Activated T-helper 9 cell treated with anti-CD3 and anti-CD28 coated beads, Interleukin-2, amount 50 U/mL, for 16 hours (primary cell): ENCODE data around the gene GZMA.
A peak's percentile ranks its signal among the peaks of the same experiment; 100 is the strongest.
"Not testable (repeated sequence)": the region's sequence is repeated elsewhere in the genome, so short reads cannot be mapped to it uniquely, and the experiment has no call there.

Experiments used
- DNase-seq: peaks from one replicate; pipeline ENCODE4 v3.0.0-alpha.2; 2020; ENCODE audit warnings: low read depth

Gene GZMA

DNA sequence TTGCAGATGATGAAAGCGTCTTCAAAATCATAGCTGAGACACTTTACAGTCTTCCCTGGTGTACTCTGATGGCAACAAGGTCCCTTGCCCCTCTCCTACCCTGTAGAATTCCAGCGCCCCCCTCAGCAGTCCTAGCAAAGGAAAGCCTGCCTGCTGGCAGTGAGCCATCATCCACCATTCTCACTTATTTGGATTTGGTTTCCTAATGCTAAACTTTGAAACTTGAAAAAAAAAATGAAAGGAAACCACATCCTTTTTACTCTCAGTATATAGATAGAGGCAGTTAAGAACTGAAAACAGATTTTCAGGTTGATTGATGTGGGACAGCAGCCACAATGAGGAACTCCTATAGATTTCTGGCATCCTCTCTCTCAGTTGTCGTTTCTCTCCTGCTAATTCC is at the start of gene GZMA:
TSS of gene GZMA (plus strand) at position 299 of the 400 bp plus-strand sequence. CDS start at position 336, 37 bp downstream.
- peak; percentile 8 for DNase-seq

DNA sequence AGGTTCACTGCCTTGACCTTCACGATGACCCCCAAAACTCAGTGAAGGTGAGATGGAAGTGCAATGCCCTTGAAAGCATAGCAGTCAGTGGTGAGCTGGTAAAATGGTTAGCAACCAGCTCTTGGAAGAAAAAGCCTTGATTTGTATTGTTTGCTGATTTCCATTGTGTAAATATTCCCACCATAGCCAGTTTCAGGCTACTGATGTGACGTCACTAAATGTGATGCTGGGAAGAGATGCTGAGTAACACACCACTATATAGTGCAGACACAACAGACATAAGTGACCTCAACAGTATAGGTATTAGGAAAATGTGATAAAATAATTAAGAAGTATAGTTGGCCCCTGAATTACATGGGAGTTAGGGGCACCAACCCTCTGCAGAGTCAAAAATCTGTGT is 47.3 kb upstream of the GZMA start:
- no peak for DNase-seq

DNA sequence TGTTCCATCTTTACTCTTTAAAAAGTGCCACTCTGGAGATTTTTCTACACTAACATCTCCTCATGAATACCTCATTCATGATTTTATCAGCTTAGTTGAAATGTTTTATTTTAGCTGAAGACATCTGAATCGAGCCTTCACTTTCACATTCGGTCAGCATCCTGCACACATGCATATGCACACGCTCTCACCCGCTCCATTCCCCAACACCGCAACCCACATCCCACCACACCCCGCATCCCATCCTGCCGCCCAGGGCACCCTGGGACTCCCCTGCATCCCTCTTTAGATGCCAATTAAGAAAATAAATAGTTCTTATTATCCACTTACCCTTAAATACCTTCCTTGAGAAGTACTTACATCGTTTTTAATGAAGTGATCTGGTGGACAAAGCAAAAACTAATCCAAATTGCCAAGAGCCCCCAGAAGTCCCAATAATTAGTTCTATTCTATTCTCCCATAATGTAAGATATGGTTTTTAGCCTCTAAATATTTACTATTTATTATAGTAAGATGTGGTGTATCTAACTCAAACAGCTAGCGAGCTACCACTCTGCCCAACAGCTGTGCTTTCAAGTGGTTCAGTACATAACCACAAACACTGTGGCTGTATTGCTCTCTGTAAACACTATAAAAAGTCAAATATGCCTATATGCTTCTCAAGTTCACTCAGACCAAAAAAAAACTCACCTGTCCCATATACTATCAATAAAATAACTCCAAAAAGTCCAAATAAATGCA is 40.2 kb upstream of the GZMA start:
- peak; percentile 21 for DNase-seq

DNA sequence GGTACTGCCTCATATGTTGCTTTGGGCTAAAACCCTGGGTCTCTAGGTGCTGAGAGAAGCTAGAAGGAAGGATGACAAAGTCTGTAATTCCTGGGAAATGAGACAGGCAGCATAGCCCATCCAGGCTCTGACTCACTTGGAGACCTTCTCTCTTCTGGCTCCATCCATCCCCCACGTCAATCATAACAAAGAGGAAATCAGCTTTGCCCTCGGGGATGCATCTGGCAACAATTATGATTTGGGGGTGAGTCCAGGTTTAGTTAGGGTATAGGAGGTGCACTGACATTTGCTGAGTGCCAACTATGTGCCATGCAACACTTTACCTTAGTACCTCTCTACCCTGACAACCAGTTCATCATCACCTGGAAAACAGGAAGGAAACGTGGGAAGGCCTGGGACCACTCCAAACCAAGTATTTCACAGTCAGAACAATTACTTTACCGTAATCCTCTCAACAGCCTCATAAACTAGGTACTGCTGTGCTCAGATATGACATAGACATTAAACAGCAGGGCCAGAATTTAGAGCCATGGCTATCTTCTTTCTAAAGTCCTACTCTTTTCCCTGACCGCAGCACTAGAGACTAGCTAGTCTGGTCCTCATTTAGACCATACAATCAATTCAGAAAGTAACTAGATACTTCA is 39.1 kb upstream of the GZMA start:
- no peak for DNase-seq

DNA sequence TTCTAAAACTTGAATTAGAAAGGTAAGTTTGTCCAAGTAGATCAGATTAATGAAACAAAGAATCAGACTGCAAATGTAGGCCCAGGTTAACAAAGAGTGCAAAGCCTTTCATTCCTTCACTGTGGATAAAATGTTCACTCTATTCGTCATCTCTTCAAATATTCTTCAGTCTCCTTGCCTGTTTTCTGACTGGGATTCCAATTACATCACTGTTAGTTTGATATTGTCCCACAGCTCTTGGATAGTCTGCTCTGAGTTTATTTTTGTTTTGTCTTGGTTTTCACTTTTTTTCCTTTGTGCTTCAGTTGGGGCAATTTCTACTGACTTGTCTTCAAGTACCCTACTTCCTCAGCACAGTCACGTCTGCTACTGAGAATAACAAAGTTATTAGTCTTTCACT is 38.5 kb upstream of the GZMA start:
- DNase-seq: no peak

DNA sequence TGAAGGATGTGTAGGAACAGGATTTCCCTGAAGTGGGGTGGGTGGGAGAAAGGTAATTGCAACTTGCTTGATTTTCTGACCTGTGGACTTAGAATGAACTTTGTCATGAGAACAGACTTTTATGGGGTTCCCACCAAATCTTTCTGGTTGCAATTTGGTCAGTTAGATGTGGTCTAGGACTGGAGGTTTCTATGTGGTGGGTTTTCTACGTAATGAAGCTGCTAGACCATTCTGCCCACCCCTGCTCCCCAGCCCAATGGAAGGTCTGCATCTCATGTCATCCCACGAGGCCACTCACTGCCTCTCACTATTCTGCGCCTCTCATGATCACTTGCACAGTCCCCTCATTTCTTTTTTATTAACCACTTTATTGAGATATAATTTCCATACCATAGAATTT is 37.9 kb upstream of the GZMA start:
- DNase-seq: no peak

DNA sequence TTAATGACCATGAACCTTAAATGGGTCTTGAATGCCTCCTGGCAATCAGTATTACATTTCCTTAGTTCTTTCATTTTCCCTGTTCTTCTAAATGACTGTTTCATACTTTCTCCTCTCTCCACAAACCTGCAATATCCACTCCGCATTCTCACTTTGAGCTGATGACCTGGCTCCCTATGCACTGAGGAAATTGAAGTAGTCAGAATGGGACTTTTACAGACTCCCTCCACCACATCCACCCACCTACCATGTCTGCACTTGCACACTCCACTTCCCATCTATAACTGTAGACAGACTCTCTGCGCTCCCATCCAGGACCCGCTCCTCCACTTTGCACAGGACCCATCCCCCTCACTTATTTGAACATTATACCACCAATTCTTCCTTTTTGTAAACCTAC is 36.2 kb upstream of the GZMA start:
- no peak for DNase-seq

DNA sequence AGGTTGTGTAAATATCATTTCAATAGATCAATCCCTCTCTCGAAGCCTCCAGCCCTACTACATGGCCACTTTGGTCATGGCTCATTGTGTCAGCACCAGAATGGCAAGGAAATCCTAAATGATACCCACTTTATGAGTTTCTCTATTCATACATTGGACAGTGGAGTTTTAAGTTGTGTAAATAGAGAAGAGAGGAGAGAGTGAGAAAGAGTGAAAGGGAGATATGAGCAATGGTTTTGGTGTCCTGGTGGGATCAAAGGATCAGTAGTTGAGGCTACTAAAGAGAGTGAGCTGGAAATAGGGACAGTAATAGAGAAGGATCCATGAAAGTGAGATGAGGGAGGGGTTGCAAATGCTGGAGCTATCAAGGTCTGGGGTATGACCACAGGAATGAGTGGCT is 31.5 kb upstream of the GZMA start:
- DNase-seq: no peak

DNA sequence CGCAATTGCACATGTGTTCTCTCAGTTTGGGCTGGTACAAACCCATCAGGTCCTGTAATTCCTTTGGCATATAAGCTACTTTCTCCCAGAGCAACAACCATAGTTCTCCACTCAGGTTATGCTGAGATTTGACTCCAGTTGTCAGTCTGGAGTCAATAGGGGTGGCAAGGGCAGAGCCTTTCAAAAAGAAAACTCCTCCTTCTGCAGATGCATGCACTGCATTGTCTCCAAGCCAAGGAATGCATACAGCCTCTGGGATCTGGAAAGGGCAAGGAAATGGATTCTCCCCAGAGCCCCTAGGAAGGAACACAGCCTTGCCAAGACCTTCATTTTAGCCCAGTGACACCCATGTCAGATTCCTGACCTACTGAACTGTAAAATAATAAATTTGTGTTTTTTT is 31.0 kb upstream of the GZMA start:
- no peak for DNase-seq

DNA sequence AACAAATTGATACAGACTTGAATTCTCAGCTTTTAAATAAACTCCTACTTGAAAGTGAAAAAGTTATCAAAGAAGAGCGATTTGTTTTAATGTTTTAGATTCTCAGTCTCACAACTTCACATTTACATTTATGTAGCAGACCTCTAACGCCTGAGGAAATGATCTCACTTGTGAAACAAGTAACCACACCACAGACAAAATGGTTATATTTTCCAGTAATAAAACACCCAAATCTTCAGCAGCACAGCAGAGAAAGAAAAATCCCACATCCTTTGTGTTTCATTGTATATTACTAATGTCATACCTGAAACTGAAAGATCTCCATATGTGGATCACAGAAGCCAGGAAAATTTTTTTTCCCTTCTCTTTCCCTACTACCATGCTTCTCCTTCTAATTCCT is 29.8 kb upstream of the GZMA start:
- no peak for DNase-seq

DNA sequence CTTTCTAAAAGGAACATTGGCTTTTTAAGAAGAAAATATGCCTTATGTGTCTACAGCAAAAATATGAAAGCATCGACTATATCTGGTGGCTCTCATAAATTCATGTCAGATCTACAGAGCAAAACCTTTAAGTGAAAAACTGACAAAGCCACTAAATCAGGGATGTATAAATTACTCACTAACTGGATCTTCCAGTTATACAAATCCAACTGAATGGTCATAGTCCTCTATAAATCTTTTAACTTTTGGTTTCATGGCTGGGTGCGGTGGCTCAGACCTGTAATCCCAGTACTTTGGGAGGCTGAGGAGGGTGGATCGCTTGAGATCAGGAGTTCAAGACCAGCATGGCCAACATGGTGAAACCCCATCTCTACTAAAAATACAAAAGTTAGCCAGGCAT is 29.2 kb upstream of the GZMA start:
- DNase-seq: no peak

DNA sequence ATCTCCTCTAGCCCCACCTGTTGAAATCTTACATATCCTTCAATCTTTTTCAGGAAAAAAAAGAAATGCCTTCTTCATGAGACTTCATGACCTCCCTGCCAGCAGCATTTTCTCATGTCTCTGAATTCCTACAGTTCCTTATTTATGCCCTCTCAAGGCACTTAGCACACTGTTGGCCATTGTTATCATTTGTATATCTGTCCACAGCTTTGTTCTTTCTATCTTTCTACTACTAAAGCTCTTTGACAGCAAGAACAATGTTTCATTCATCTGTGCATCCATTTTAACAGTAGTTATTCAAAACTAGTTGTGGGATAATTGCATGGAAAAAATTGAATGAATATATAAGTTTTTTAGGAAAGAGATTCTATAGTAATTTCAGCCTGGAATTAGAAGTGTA is 20.9 kb upstream of the GZMA start:
- DNase-seq: no peak

DNA sequence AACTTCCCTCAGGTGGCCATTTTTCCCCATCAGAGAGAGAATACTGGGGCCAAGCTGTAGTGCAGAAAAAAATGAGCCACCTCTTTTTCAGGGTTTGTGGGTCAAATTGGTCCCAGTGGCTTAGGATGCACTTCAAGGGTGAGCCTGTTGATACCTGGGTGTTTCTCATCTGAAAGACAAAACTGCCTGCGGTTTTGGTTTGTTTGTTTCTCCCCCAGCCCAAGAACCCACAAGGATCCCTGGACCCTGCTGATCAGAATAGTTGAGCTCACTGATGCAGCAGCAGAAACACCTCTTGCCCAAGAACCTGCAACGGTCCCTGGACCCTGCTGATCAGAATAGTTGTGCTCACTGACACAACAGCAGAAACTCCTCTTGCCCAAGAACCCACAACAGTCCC is 13.1 kb upstream of the GZMA start:
- DNase-seq: not testable (repeated sequence)

DNA sequence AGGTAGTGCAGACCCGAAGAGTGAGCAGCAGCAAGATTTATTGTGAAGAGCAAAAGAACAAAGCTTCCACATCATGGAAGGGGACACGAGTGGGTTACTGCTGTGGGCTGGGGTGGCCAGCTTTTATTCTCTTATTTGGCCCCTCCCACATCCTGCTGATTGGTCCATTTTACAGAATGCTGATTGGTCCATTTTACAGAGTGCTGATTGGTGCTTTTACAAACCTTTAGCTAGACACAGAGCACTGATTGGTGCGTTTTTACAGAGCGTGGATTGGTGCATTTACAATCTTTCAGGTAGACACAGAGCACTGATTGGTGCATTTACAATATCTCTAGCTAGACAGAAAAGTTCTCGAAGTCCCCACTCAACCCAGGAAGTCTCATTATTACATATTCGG is 11.4 kb upstream of the GZMA start:
- not testable (repeated sequence) for DNase-seq

DNA sequence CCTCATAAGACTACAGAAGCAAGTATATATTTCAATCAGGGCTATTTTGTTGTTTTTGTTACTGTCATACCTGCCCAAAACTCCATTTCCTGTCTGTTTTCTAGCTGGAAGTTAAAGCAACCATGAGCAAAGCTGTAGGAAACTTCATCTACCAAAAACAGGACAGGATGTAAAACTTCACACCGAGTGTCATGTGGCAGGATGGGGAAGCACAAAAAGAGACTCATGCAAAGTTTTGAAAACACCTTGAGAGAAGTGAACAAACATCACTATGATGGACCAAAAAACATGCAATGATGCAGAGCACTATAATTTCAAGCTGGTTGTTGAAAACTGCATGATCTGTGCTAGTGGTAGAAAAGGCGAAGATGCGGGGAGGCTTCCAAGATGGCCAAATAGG is 6.3 kb upstream of the GZMA start:
- no peak for DNase-seq

DNA sequence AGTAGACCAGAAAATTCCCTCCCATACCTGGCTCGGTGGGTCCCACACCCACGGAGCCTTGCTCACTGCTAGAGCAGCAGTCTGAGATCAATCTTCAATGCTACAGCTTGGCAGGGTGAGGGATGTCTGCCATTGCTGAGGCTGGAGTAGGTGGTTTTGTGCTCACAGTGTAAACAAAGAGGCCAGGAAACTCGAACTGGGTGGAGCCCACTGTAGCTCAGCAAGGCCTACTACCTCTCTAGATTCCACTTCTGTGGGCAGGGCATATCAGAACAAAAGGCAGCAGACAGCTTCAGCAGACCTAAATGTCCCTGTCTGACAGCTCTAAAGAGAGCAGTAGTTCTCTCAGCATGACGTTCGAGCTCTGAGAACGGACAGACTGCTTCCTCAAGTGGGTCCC is 5.6 kb upstream of the GZMA start:
- no peak for DNase-seq

DNA sequence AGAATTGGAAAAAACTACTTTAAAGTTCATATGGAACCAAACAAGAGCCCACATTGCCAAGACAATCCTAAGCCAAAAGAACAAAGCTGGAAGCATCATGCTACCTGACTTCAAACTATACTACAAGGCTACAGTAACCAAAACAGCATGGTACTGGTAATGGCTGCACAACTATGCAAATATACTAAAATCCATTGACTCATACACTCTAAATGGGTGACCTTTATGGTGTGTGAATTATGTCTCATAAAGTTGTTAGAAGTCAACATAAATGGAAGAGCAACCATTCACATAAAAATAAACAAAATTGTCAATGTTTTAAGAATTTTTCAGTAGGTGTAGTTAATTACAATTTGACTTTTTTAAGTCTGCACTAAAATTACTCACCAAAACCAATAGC is 1.3 kb upstream of the GZMA start:
- DNase-seq: not testable (repeated sequence)

DNA sequence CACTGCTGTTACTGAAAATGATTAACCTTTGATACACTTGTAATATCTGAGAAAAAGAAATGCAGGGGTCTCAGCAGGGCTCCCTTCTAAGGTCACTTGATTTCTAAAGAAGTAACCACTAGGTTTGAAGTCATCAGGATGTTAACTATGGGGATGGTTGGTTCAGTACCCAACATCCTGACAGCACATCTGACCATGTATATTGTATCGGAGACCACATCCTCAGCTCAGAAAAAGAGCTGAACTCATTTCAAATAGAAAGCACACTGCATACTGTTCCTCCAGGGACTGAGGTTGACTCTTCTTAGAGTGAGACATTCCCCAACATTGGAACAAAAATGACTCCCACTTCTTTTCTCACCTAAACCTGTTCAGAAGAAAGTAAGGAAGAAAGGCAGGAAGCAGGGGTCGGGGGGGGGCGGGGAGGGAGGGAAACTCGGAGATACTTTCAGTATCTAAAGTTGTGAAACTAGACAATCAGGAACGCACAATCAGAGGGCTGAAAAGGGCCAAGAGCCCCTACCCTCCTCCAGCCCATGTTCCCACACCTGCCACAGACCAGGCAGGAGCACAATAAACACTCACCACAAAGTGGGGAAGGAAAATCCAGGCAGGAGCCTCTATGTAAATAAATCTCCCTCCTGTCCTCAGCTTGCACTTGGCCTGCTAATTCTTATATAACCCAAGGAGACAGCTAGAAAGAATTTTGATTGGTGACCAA is 730 bp upstream of the GZMA start:
- DNase-seq: no peak

DNA sequence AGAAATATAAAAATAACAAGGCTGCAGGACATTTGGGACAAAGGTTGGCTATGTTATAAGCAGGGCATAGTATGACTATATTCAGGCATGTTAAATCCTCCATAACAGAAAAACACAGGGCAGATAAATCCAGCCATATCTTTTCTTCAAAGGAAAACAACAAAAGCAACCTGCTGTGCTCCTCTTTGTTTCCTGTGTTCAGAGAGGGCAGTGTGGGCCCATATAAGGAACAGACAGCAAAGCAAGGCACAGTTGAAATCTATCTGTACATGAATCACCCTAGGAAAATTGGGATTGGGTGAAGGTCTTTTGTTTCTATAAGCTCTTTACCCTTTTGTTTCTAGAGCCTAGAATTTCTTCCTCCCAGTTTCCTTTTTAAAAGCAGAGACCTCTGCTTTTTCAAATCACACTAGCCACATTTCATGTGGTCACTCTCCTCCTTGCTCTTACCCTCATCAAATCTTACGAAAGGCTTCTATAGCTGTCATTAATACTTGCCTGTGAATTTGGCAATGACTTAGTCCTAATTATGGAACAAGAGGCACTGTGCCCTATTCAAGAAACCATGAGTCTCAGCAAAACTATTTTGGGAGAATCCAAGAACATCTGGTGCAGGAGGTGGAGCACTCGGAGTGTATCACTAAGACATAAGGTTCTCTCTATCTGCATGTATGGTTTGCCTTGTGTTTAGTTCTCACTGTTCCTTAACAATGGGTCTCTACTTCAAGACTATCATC is 1.8 kb downstream of the GZMA start:
- no peak for DNase-seq

DNA sequence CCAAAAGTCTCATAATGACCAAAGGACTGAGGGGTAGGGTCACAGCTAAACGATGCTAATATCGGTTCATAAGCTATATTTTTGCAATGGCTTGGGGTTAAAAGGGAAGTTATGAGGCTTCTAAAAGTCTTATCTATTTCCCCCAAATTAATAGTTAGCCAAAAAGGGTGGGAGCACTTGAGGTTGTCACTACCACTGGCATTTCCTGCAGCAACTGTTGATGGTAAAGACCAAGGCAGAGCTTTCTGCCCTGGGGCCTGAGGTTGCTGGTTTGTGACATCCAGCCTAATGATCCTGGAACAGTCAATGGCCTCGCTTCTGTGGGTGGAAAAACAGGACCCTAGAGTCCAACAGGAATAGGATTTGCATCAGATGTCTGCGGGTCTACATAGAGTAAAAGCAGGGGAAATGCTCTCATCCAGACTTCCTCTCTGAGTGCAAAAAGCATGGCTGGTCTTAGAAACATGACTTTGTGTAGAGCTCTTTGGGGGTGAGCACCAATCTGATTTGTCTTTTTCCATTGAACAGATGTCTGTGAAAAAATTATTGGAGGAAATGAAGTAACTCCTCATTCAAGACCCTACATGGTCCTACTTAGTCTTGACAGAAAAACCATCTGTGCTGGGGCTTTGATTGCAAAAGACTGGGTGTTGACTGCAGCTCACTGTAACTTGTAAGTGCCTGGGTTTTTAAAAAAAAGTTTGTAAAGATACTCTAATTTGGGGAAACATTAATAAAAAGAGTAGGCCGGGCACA is 2.7 kb downstream of the GZMA start:
- no peak for DNase-seq

DNA sequence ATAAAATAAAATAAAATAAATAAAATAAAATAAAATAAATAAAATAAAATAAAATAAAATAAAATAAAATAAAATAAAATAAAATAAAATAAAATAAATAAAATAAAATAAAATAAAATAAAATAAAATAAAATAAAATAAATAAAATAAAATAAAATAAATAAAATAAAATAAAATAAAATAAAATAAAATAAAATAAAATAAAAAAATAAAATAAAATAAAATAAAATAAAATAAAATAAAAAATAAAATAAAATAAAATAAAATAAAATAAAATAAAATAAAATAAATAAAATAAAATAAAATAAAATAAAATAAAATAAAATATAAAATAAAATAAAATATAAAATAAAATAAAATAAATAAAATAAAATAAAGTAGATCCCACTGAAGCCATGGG is 3.5 kb downstream of the GZMA start:
- not testable (repeated sequence) for DNase-seq

DNA sequence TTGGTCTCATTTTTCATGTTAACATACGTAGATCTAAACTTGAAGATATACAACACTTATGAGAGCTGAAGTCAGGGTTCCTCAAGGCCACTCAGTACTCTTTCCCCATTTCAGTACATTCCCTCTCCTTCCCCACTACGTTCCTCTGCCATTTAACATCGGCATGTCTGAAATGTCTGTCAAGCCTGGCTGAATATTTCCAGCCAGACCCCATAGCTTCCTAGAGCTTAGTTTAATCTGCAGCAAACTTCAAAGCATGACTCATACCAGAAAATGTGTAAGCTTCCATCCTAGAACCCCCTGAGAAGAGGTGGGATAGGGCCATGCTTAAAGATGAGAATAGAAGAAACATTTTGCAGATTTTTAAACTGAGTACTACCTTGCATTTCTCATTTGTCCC is 6.2 kb downstream of the GZMA start:
- DNase-seq: no peak
